Stomach (tissue), 9 donors: Measurements from ENCODE around the gene MMP21. TPM values are rescaled to one million over a fixed set of nuclear protein-coding genes. Genes with fewer than 3 reads are reported as not detected.

ENCODE experiments used
- DNase-seq, 2 donors: peaks; one replicate each; pipeline versions ENCODE4 v3.0.0 to v3.0.0-alpha.2; 2013 to 2019
- H3K27ac ChIP-seq, 5 donors: fragments of 200-600 bp in 4 of 5; sonication (generic) in 4 of 5; one replicate each; pipeline ENCODE4 v1.5.1; 2013 to 2019; ENCODE audit warnings: mild to moderate bottlenecking in 1 of 5, moderate library complexity in 1 of 5
- H3K27me3 ChIP-seq, 3 donors: fragments of 200-600 bp; sonication (generic); one replicate each; pipeline ENCODE4 v1.5.1; 2017 to 2019; ENCODE audit warnings: mixed run types in 1 of 3
- H3K36me3 ChIP-seq, 4 donors: fragments of 200-600 bp; sonication (generic); 1 replicate in 3 of 4; 2 replicates in 1 of 4; pipeline ENCODE4 v1.5.1; 2016 to 2019
- H3K4me1 ChIP-seq, 4 donors: fragments of 200-600 bp; sonication (generic); one replicate each; pipeline ENCODE4 v1.5.1; 2016 to 2019
- H3K4me3 ChIP-seq, 4 donors: fragments of 200-600 bp; sonication (generic) in 3 of 4; one replicate each; pipeline ENCODE4 v1.5.1; 2016 to 2019; ENCODE audit warnings: mild to moderate bottlenecking in 1 of 4
- H3K9me3 ChIP-seq, 4 donors: fragments of 200-600 bp; sonication (generic); one replicate each; pipeline ENCODE4 v1.5.1; 2016 to 2019
- EP300 ChIP-seq: sonication (generic); formaldehyde crosslinking; IDR thresholded peaks from one replicate; pipeline ENCODE4 v1.6.1; 2017; ENCODE audit warnings: antibody characterized with exemption
- POLR2A ChIP-seq, 4 donors: fragments of 450-650 bp; IDR thresholded peaks; one replicate each; pipeline ENCODE4 v1.6.1; 2016; ENCODE audit warnings: antibody characterized with exemption in 4 of 4, control low read depth in 2 of 4, mild to moderate bottlenecking in 1 of 4, moderate library complexity in 1 of 4
- POLR2AphosphoS5 ChIP-seq, 3 donors: sonication (generic); formaldehyde crosslinking; IDR thresholded peaks; one replicate each; pipeline ENCODE4 v1.6.1; 2016; ENCODE audit warnings: antibody characterized with exemption in 3 of 3
- WGBS, 5 donors: extraction: QIAGEN DNeasy Blood & Tissue Kit in 3 of 5; methylation state at CpG; one replicate each; pipeline versions ENCODE4 v1.1.5 to v1.1.7; 2013 to 2018; 5-methylcytosine and 5-hydroxymethylcytosine counted together
- intact Hi-C: fragments of 100-400 bp; cut with DNase I; formaldehyde crosslinking; loops from one replicate; pipeline ENCODE4 v1.15.1; 2023; ENCODE audit warnings: low total_unique reads
- polyA plus RNA-seq, 3 donors: library from polyadenylated mRNA; stranded (reverse); fragments of 200-250 nt; gene quantifications; one replicate each; pipeline ENCODE4 v1.2.3, GENCODE V29; 2013
- total RNA-seq, 5 donors: library from RNA; depleted of rRNA; stranded (reverse); fragments of >200 nt; gene quantifications; one replicate each; pipeline versions ENCODE4 v1.1.0 to v1.2.3, GENCODE V29; 2014 to 2016
- TF ChIP-seq, protein P1 (sequence below), 7 experiments: fragments of 450-650 bp in 4 of 7; fragments of 200-600 bp in 3 of 7; sonication (generic) in 3 of 7; IDR thresholded peaks; one replicate each; pipeline ENCODE4 v1.5.1; 2016 to 2019; ENCODE audit warnings: antibody characterized with exemption in 7 of 7, control low read depth in 2 of 7, mild to moderate bottlenecking in 1 of 7
- donor health status: healthy with polysubstance abuse.
- donor health status: Bipolar disorder and iron deficiency.
- donor health status: healthy.

MMP21 gene
- total and polyA plus RNA-seq, 8 donors, result 0.45 TPM; not detected in 7

DNA sequence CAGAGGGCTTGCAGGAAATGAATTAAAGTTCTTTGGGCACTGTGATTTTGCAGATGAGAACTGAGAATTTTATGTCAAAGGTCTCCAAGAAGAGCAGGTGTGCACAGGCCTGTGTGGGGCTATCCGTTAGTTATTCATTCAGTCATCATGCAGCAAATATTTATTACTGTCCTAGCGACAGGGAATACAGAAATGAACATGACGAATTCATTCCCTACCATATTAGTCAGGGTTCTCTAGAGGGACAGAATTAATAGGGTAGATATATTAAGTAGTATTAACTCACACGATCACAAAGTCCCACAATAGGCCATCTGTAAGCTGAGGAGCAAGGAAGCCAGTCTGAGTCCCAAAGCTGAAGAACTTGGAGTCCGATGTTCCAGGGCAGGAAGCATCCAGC is 2.9 kb upstream of the MMP21 start:
- intact Hi-C loops, result no loop called here
- no peak for TF ChIP-seq POLR2AphosphoS5 (IDR thresholded peaks at IDR 0.05)
- TF ChIP-seq EP300, result no peak
- TF ChIP-seq POLR2A (IDR thresholded peaks at IDR 0.05), result no peak
- H3K27ac ChIP-seq, result no peak overlapping the region
- WGBS, 5 donors, result 51 to 86% (median 66%) methylated on average over 5 of the region's 5 CpGs
- DNase-seq, result no peak
- H3K9me3 ChIP-seq, result no peaks in the 10 kb centered on the region
- peaks cover 0 to 11% (median 0%) of the 10 kb centered on the region in 3 donors for H3K27me3 ChIP-seq
- peaks cover 0 to 6% (median 0%) of the 10 kb centered on the region in 4 donors for H3K4me1 ChIP-seq
- no peak overlapping the region for H3K4me3 ChIP-seq
- peaks cover 0 to 7% (median 0%) of the 10 kb centered on the region in 4 donors for H3K36me3 ChIP-seq

DNA sequence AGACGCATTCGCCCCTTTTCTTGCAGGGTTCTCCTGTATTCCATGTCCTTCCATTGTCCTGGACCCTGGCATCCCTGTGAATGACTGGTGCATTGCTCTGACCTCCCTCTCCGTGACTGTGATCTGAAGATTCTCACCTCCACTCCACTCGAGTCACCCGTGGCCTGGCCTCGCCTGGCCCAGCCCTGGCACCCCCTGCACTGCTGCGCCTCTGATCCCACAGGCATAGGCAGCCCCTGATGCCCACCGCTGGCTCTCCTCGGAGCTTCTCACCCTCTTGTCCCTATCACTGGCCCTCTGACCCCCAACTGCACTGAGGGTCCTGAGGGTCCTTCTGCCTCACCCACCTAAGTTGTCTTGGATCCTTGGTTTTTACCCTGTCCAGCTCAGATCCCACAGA is 2.2 kb upstream of the MMP21 start:
- 89 to 93% (median 91%) methylated on average over 9 of the region's 9 CpGs for WGBS, 5 donors
- no peak overlapping the region for H3K4me3 ChIP-seq
- peaks cover 0 to 14% (median 0%) of the 10 kb centered on the region in 3 donors for H3K27me3 ChIP-seq
- no peak for DNase-seq
- no peaks in the 10 kb centered on the region for H3K9me3 ChIP-seq
- H3K4me1 ChIP-seq, result peaks cover 0 to 7% (median 0%) of the 10 kb centered on the region in 4 donors
- H3K36me3 ChIP-seq, result peaks cover 0 to 7% (median 0%) of the 10 kb centered on the region in 4 donors
- TF ChIP-seq, protein P1, sequence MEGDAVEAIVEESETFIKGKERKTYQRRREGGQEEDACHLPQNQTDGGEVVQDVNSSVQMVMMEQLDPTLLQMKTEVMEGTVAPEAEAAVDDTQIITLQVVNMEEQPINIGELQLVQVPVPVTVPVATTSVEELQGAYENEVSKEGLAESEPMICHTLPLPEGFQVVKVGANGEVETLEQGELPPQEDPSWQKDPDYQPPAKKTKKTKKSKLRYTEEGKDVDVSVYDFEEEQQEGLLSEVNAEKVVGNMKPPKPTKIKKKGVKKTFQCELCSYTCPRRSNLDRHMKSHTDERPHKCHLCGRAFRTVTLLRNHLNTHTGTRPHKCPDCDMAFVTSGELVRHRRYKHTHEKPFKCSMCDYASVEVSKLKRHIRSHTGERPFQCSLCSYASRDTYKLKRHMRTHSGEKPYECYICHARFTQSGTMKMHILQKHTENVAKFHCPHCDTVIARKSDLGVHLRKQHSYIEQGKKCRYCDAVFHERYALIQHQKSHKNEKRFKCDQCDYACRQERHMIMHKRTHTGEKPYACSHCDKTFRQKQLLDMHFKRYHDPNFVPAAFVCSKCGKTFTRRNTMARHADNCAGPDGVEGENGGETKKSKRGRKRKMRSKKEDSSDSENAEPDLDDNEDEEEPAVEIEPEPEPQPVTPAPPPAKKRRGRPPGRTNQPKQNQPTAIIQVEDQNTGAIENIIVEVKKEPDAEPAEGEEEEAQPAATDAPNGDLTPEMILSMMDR (IDR thresholded peaks at IDR 0.05), result no peak
- TF ChIP-seq EP300, result no peak
- no peak for TF ChIP-seq POLR2A (IDR thresholded peaks at IDR 0.05)
- no peak for TF ChIP-seq POLR2AphosphoS5 (IDR thresholded peaks at IDR 0.05)
- H3K27ac ChIP-seq, result no peak overlapping the region
- intact Hi-C loops, result no loop called here

DNA sequence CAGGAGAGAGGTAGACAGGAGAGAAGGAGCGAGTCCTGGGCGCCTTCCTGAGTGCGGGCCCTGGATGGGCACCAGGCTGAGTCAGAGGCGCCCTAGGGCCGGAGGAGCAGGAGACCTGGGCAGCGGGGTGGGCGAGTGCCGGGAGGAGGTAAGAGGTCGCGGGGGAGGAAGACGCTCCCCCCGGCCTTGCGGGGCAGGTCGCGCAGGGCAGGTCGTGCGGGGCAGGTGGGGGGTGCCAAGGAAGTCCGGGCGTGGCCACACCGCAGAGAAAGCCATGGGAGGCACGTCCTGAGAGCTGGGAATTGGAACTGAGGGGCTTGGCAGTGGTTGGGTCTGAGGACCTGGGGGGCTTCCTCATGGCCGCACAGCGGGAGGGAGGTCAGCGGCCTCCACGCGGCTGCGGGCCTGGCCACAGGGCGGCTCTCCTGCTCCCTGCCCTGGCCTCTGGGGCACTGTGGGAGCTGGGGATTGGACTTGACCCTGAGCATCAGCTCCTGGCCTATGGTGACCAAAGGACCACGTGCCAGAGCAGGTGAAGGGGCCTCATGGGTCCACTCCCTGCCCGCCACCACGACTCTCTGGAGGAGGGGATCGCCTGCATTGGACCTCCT is 935 bp downstream of the MMP21 start:
- peaks cover 0 to 7% (median 0%) of the 10 kb centered on the region in 4 donors for H3K4me1 ChIP-seq
- no peak for TF ChIP-seq POLR2A (IDR thresholded peaks at IDR 0.05)
- TF ChIP-seq POLR2AphosphoS5 (IDR thresholded peaks at IDR 0.05), result no peak
- TF ChIP-seq, protein P1 (IDR thresholded peaks at IDR 0.05), result no peak
- no peak for TF ChIP-seq EP300
- DNase-seq, result no peak
- H3K4me3 ChIP-seq, result no peak overlapping the region
- intact Hi-C loops, result no loop called here
- peaks cover 0 to 14% (median 0%) of the 10 kb centered on the region in 3 donors for H3K27me3 ChIP-seq
- H3K27ac ChIP-seq, result no peak overlapping the region
- H3K36me3 ChIP-seq, result no peaks in the 10 kb centered on the region
- no peaks in the 10 kb centered on the region for H3K9me3 ChIP-seq
- WGBS, 5 donors, result 89 to 93% (median 92%) methylated on average over 22 to 32 of the region's 32 CpGs

DNA sequence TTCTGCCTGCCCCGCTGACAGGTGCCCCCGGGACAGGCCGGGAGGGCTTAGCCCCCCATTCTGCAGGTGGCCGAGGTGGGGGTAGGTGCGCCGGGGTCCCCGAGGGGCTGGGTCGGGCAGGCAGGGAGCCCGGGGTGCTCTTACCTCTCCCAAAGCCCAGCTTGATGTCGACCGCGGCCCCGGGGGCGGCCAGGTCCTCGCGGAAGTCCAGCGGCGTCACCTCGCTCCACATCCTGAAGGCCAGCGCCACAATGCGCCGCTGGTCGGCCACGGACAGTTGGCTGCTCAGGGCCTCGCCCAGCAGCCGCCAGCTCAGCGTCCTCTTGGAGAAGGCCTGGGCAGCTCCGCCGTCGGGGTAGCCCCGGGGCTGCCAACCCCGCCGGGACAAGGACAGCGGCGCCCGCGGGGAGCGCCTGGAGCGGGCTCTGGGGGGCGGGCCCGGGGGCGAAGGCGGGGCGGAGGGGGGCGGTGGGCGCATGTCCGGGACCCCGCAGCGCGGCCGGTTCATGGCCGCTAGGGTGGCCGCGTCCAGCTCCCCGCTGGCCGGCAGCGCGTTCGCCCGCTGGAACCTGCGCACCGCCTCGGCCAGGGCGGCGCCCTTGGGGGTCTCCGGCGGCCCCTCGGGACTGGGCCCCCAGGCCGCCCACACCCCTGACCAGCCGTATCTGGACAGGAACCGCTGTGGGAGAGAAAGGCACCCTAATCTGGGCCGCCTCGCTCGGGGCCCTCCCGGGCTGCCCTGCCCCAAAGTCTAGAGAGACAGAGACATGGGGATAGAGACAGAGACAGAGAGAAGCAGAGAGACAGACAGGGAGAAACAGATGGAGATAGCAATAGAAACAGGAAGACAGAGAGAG is 1.7 kb downstream of the MMP21 start:
- DNase-seq, result no peak
- peaks cover 0 to 14% (median 0%) of the 10 kb centered on the region in 3 donors for H3K27me3 ChIP-seq
- 63 to 85% (median 80%) methylated on average over 5 to 75 of the region's 75 CpGs for WGBS, 5 donors
- H3K9me3 ChIP-seq, result no peaks in the 10 kb centered on the region
- peaks cover 0 to 10% (median 2%) of the 10 kb centered on the region in 4 donors for H3K4me1 ChIP-seq
- H3K27ac ChIP-seq, result no peak overlapping the region
- TF ChIP-seq POLR2A (IDR thresholded peaks at IDR 0.05), result no peak
- no peak for TF ChIP-seq EP300
- no peak for TF ChIP-seq POLR2AphosphoS5 (IDR thresholded peaks at IDR 0.05)
- TF ChIP-seq, protein P1 (IDR thresholded peaks at IDR 0.05), result no peak
- H3K36me3 ChIP-seq, result peaks cover 0 to 7% (median 5%) of the 10 kb centered on the region in 4 donors
- intact Hi-C loops, result no loop called here
- peak overlapping the region in 2 of 4 donors; percentile 22 to 27 for H3K4me3 ChIP-seq
